ENCODE data around the gene TTLL11. TPM values are rescaled to one million over a fixed set of nuclear protein-coding genes. Genes with fewer than 3 reads are reported as not detected.

TTLL11 gene
- total RNA-seq, 2 experiments from 2014 or later, result 0.56 to 1.4 TPM

GRCh38 chr9:121868626-121869025 lies 224.5 kb downstream of the TTLL11 start:
- no peaks in the 10 kb centered on the region for H3K4me1 Mint-ChIP-seq (ENCODE audit: low read depth)
- no peaks in the 10 kb centered on the region for H3K27me3 Mint-ChIP-seq
- no peaks in the 10 kb centered on the region for H3K36me3 Mint-ChIP-seq (ENCODE audit: low read depth)
- H3K27ac Mint-ChIP-seq, result no peak overlapping the region
- ChIA-PET CTCF (no interaction called here), POLR2A (no interaction called here)
- H3K4me3 Mint-ChIP-seq, result no peak overlapping the region
- TF ChIP-seq CTCF (IDR thresholded peaks at IDR 0.05), result no peak
- intact Hi-C loops (cut with micrococcal nuclease), result no loop called here
- no peaks in the 10 kb centered on the region for H3K9me3 Mint-ChIP-seq
- ATAC-seq (no peak), DNase-seq (no peak)

GRCh38 chr9:121866927-121867326 lies 226.2 kb downstream of the TTLL11 start:
- Mint-ChIP-seq H3K36me3 (ENCODE audit: low read depth) (no peaks in the 10 kb centered on the region), H3K27ac (no peak overlapping the region), H3K4me1 (ENCODE audit: low read depth) (no peaks in the 10 kb centered on the region), H3K4me3 (no peak overlapping the region), H3K27me3 (no peaks in the 10 kb centered on the region), H3K9me3 (no peaks in the 10 kb centered on the region)
- CTCF ChIA-PET, result interaction anchor here (1.2 kb wide), 1 partner anchor 316 kb away, joined by 3 read pairs; no protein-coding TSS in a partner anchor
- no peak for TF ChIP-seq CTCF (IDR thresholded peaks at IDR 0.05)
- no peak for DNase-seq
- ATAC-seq, result no peak
- POLR2A ChIA-PET, result no interaction called here
- intact Hi-C loops (cut with micrococcal nuclease), result no loop called here

- Mint-ChIP-seq H3K36me3 (ENCODE audit: low read depth) (no peaks in the 10 kb centered on the region), H3K27ac (no peak overlapping the region), H3K27me3 (no peaks in the 10 kb centered on the region), H3K4me3 (no peak overlapping the region), H3K9me3 (no peaks in the 10 kb centered on the region), H3K4me1 (ENCODE audit: low read depth) (no peaks in the 10 kb centered on the region)
- POLR2A ChIA-PET, result no interaction called here
- CTCF ChIA-PET, result no interaction called here
- ATAC-seq (no peak), DNase-seq (no peak)
- intact Hi-C loops (cut with micrococcal nuclease), result no loop called here
- TF ChIP-seq CTCF (IDR thresholded peaks at IDR 0.05), result no peak
Measured at GRCh38 chr9:121865884-121866283, 227.2 kb downstream of the TTLL11 start.

- intact Hi-C loops (cut with micrococcal nuclease), result no loop called here
- ATAC-seq, result no peak
- TF ChIP-seq CTCF (IDR thresholded peaks at IDR 0.05), result no peak
- H3K36me3 Mint-ChIP-seq (ENCODE audit: low read depth), result no peaks in the 10 kb centered on the region
- H3K27me3 Mint-ChIP-seq, result no peaks in the 10 kb centered on the region
- no peak overlapping the region for H3K27ac Mint-ChIP-seq
- DNase-seq, result no peak
- CTCF ChIA-PET, result interaction anchor here (1.4 kb wide), 1 partner anchor 13 kb away, joined by 4 read pairs; no protein-coding TSS in a partner anchor
- no peak overlapping the region for H3K4me3 Mint-ChIP-seq
- no peaks in the 10 kb centered on the region for H3K4me1 Mint-ChIP-seq (ENCODE audit: low read depth)
- POLR2A ChIA-PET, result no interaction called here
- no peaks in the 10 kb centered on the region for H3K9me3 Mint-ChIP-seq
Measured at GRCh38 chr9:121865060-121865459, 228.0 kb downstream of the TTLL11 start.

- ATAC-seq (no peak), DNase-seq (no peak)
- H3K27ac Mint-ChIP-seq, result no peak overlapping the region
- no peaks in the 10 kb centered on the region for H3K9me3 Mint-ChIP-seq
- TF ChIP-seq CTCF (IDR thresholded peaks at IDR 0.05), result no peak
- no peaks in the 10 kb centered on the region for H3K36me3 Mint-ChIP-seq (ENCODE audit: low read depth)
- CTCF ChIA-PET, result interaction anchor here (1.4 kb wide), 1 partner anchor 12 kb away, joined by 4 read pairs; no protein-coding TSS in a partner anchor
- intact Hi-C loops (cut with micrococcal nuclease), result no loop called here
- no peaks in the 10 kb centered on the region for H3K27me3 Mint-ChIP-seq
- no peak overlapping the region for H3K4me3 Mint-ChIP-seq
- H3K4me1 Mint-ChIP-seq (ENCODE audit: low read depth), result no peaks in the 10 kb centered on the region
- POLR2A ChIA-PET, result no interaction called here
Measured at GRCh38 chr9:121863955-121864354, 229.2 kb downstream of the TTLL11 start.

Measured in activated CD8-positive, alpha-beta T cell treated with anti-CD3 and anti-CD28 coated beads for 36 hours (primary cell).